Activated naive CD4-positive, alpha-beta T cell treated with Interleukin-2 at 50 U/mL for 16 hours (primary cell): Measurements from ENCODE around the gene STMN1.
A peak's percentile ranks its signal among the peaks of the same experiment; 100 is the strongest.

ENCODE experiments used
- DNase-seq: peaks from one replicate; pipeline ENCODE4 v3.0.0-alpha.2; 2020

STMN1 gene

GRCh38 chr1:25867210-25867991, 38.8 kb downstream of the STMN1 start:
- no peak for DNase-seq

GRCh38 chr1:25866288-25866687, 39.9 kb downstream of the STMN1 start:
- no peak for DNase-seq

GRCh38 chr1:25864434-25864833, 41.8 kb downstream of the STMN1 start:
- DNase-seq: no peak

- no peak for DNase-seq
Measured at GRCh38 chr1:25863486-25864262, 42.5 kb downstream of the STMN1 start.

- no peak for DNase-seq
Measured at GRCh38 chr1:25862785-25863485, 43.3 kb downstream of the STMN1 start.

DNA sequence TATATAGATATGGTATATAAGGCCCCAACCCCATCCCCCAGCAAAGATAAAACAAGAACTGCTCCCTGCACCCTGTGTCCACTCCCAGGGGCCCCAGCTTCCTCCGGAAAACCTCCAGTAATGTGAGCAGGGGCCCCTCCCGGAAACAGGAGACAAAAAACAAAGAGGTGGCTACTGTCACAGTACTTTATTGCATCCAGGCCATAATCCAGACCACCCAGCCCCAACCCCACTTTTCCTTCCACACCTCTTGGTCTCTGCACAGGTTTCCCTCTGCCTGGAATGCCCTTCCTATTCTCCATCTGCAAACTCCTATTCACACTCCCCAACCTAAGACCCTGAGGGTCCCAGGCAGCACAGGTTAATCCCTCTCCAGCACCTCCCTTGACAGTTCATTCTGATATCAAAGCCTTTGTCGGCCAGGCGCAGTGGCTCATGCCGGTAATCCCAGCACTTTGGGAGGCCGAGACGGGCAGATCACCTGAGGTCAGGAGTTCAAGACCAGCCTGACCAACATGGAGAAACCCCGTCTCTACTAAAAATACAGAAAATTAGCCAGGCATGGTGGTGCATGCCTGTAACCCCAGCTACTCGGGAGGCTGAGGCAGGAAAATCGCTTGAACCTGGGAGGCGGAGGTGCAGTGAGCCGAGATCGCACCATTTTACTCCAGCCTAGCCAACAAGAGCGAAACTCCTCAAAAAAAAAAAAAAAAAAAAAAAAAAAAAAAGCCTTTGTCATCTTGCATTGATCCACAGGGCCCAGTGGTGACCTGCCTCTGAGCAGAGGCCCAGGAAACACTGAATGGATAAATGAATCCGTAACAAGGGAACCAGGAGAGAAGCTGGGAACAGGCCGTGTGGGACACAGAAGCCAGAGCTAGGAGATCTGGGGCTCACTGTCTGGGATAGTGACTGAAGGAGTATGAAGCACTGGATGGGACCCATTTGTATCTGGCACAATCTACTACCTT, 44.6 kb downstream of the STMN1 start:
- DNase-seq: no peak

DNA sequence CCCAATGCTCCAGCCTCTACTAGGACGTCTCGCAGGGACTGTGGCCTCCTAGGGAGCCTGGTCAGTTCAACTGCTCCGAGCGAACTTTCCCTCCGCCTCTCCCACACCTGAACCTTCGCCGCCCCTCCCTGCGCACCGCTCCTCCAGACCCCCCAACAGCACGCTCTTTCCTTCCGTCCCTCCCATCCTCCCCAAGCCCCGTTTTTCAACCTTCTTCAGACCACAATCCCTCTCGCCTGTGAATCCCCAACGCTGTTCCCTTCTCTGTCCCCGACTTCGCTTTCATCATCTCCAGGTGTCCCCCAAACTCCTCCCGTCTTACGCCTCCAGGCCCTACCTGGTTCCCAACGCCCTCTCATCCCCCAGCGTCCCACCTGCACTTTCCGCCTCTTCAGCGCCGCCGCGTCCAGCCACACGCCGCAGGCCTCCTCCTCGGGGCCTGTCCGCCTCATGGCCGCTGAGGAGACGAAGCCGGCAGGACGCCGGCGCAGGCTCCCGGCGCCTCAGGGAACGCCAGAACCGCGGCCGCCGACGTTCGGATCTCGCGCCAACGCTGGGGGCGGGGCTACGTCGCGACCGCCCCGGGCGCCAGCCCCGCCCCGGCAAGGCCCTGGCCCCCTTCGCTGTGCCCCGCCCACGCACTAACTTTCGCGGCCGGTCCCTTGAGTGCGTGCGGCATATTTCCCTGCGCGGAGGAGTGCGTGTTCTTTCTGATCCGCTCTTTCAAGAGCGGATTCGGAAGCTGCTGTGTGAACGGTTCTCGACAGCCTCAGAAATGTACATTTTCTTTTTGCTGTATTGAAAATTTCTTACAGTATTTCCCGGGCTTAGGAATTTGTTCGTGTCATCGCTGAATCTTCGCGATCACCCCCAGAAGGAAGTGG, 47.1 kb downstream of the STMN1 start, which contains the start of gene AUNIP:
Gene AUNIP (minus strand): TSS at position 552 of the 884 bp plus-strand sequence. CDS start 100 bp downstream, at position 452.
- peak; percentile 91 for DNase-seq

DNA sequence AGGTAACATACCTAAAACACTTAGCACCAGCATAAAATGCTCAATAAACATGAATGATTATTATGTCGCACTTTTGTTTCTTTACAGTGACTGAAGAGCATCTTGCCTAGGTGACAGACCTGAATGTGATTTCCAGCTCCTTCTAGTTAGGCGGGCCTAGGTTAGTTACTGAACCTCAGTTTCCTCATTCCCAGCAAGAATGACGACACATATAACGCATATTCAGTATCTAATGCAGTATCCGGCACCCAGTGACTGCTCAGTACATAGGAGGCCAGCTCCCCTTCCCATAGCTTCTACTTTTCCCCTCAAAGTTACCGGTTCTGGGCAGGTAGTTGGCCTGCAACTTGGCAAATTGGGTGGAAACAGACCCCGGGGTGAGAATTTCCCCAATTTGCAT, 47.7 kb downstream of the STMN1 start:
- DNase-seq: no peak

GRCh38 chr1:25856856-25857255, 49.4 kb downstream of the STMN1 start:
- no peak for DNase-seq

GRCh38 chr1:25854554-25854953, 51.7 kb downstream of the STMN1 start:
- DNase-seq: no peak
